T1000 (cell line): Measurements from ENCODE around the gene SLC16A6.
"Not testable (repeated sequence)": the region's sequence is repeated elsewhere in the genome, so short reads cannot be mapped to it uniquely, and the experiment has no call there.

Source experiments
- DNase-seq: peaks from one replicate; lab custom pipeline; 2025; ENCODE audit warnings: mixed read lengths; lab: John Stamatoyannopoulos, UW

Gene SLC16A6

GRCh38 chr17:68290268-68290954 lies 516 bp downstream of the SLC16A6 start:
- no peak for DNase-seq

GRCh38 chr17:68289936-68290267 lies 1.0 kb downstream of the SLC16A6 start:
- no peak for DNase-seq

GRCh38 chr17:68289473-68289872 lies 1.5 kb downstream of the SLC16A6 start:
- DNase-seq, result no peak

- no peak for DNase-seq
Observed at GRCh38 chr17:68288804-68289203, 2.1 kb downstream of the SLC16A6 start.

- DNase-seq, result no peak
Observed at GRCh38 chr17:68288375-68288774, 2.6 kb downstream of the SLC16A6 start.

- DNase-seq, result not testable (repeated sequence)
Observed at GRCh38 chr17:68281965-68282364, 9.0 kb downstream of the SLC16A6 start.

- DNase-seq, result no peak
Observed at GRCh38 chr17:68277807-68278206, 13.1 kb downstream of the SLC16A6 start.

- not testable (repeated sequence) for DNase-seq
Observed at GRCh38 chr17:68276339-68276738, 14.6 kb downstream of the SLC16A6 start.

- no peak for DNase-seq
Observed at GRCh38 chr17:68273722-68274121, 17.2 kb downstream of the SLC16A6 start.

- not testable (repeated sequence) for DNase-seq
Observed at GRCh38 chr17:68265833-68266232, 25.1 kb downstream of the SLC16A6 start.

- peak; percentile 48 for DNase-seq
Observed at GRCh38 chr17:68263101-68263681, 27.7 kb downstream of the SLC16A6 start.

GRCh38 chr17:68262467-68262866 lies 28.5 kb downstream of the SLC16A6 start:
- not testable (repeated sequence) for DNase-seq

GRCh38 chr17:68260051-68260762 lies 30.7 kb downstream of the SLC16A6 start:
- no peak for DNase-seq

GRCh38 chr17:68259648-68259951 lies 31.3 kb downstream of the SLC16A6 start:
- not testable (repeated sequence) for DNase-seq

GRCh38 chr17:68258890-68259647 lies 31.9 kb downstream of the SLC16A6 start:
- DNase-seq, result not testable (repeated sequence)

- DNase-seq, result no peak
Observed at GRCh38 chr17:68257934-68258333, 33.0 kb downstream of the SLC16A6 start.

GRCh38 chr17:68256701-68257100 lies 34.2 kb downstream of the SLC16A6 start:
- not testable (repeated sequence) for DNase-seq

- DNase-seq, result no peak
Observed at GRCh38 chr17:68255731-68256538, 35.0 kb downstream of the SLC16A6 start.

GRCh38 chr17:68255151-68255550 lies 35.8 kb downstream of the SLC16A6 start:
- no peak for DNase-seq

- DNase-seq, result not testable (repeated sequence)
Observed at GRCh38 chr17:68253426-68253825, 37.5 kb downstream of the SLC16A6 start.

GRCh38 chr17:68249354-68249765 lies 41.6 kb downstream of the SLC16A6 start:
- no peak for DNase-seq

- DNase-seq, result no peak
Observed at GRCh38 chr17:68248891-68249290, 42.0 kb downstream of the SLC16A6 start.
